Epithelial cell of esophagus (primary cell): ENCODE measurements around the gene ABCC2.
A peak's percentile ranks its signal among the peaks of the same experiment; 100 is the strongest.
"Not testable (repeated sequence)": the region's sequence is repeated elsewhere in the genome, so short reads cannot be mapped to it uniquely, and the experiment has no call there.

Experiments used
- DNase-seq: peaks from one replicate; pipeline ENCODE4 v3.0.0; 2010; ENCODE audit warnings: low read depth
- H3K4me3 ChIP-seq: 2 replicates; pipeline ENCODE4 v1.5.1; 2011; ENCODE audit warnings: mild to moderate bottlenecking, low read length, control low read depth
- CTCF ChIP-seq: IDR thresholded peaks from 2 replicates; pipeline ENCODE4 v1.5.1; 2011; ENCODE audit warnings: low read depth, mild to moderate bottlenecking, low read length, control low read depth, inconsistent platforms; ENCODE audit not compliant: insufficient read depth; ENCODE audit errors: missing control alignments

ABCC2 gene

GRCh38 chr10:99782447-99783286 lies at the start of gene ABCC2:
Gene ABCC2, plus strand, starts transcription at chr10:99782640. Its CDS starts 205 bp downstream, at chr10:99782845.
- H3K4me3 ChIP-seq, result no peak within 1 kb of the TSS
- peak; percentile 47 for DNase-seq
- TF ChIP-seq CTCF, result no peak

DNA sequence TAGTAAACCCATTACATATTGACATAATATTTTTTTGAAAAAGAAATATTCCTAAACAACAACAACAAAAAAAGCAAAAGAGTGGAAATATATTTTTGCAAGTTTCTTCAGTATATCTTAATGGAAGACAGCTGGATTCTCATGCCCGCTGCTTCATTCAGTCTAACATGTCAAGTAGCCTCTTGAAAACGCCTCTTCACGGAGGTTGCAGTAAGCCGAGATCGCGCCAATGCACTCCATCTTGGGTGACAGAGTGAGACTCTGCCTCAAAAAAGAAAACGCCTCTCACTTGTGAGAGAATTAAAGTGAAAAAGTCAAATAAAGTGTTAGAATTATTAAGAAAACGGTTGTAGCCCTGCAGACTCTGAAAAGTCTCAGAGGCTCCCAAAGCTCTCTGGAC lies 49.1 kb upstream of the ABCC2 start:
- no peak for TF ChIP-seq CTCF
- peak; percentile 30 for DNase-seq
- peak overlapping the region; percentile 98 for H3K4me3 ChIP-seq

- not testable (repeated sequence) for DNase-seq, H3K4me3 ChIP-seq
Measured at GRCh38 chr10:99734111-99734510, 48.3 kb upstream of the ABCC2 start.

DNA sequence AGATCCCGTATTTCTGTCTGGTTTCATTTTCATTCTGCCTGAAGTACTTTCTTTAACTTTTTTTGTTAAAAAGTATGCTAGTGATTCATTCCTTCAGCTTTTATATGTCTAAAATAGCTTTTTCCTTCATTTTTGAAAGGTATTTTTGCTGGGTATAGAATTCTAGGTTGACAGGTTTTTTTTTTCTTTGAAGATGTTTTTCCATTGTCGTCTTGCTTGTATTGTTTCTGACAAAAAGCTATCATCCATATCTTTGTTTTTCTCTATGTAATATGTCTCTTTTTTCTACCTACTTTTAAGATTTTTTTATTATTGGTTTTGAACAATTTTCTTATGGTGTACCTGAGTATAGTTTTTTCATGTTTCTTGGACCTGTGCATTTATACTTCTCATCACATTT lies 42.2 kb upstream of the ABCC2 start:
- no peak overlapping the region for H3K4me3 ChIP-seq
- no peak for TF ChIP-seq CTCF
- no peak for DNase-seq

DNA sequence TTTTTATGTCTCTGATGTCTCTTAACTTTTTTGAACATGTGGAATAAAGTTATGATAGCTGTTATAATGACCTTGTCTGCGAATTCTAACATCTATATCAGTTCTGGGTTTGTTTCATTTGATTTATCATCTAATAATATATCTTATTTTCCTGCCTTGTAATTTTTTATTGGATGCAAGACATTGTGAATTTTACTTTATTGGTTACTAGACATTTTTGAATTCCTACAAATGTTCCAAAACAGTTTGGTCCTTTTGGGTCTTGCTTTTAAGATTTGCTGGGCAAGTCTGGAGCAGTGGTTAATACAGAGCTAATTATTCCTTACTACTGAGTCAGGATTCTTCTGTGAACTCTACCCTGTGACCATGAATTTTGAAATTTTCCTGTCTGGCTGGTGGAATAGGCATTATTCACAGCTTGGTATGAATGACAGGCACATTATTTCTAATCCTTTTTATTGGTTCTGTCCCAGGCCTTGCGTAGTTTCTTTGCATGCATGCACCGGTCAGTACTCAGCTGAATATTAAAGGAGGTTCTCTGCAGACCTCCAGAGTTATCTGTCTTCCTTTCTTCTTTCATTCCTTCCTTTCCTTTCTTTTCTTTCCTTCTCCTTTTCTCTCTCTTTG lies 41.4 kb upstream of the ABCC2 start:
- peak; percentile 36 for DNase-seq
- no peak for TF ChIP-seq CTCF
- no peak overlapping the region for H3K4me3 ChIP-seq

- H3K4me3 ChIP-seq, result no peak overlapping the region
- DNase-seq, result no peak
- TF ChIP-seq CTCF, result no peak
Measured at GRCh38 chr10:99742254-99742653, 40.2 kb upstream of the ABCC2 start.

GRCh38 chr10:99742701-99743100 lies 39.7 kb upstream of the ABCC2 start:
- TF ChIP-seq CTCF, result no peak
- no peak for DNase-seq
- H3K4me3 ChIP-seq, result no peak overlapping the region
